Body of pancreas (tissue), 4 donors: Measurements from ENCODE around the gene CCSER1.

Experiments used
- POLR2A ChIP-seq, 3 donors: fragments of 450-650 bp; IDR thresholded peaks; one replicate each; pipeline ENCODE4 v1.6.1; 2016; ENCODE audit warnings: antibody characterized with exemption in 3 of 3, mild to moderate bottlenecking in 2 of 3
- TF ChIP-seq, protein P1 (sequence below), 7 experiments: fragments of 450-650 bp in 4 of 7; fragments of 200-600 bp in 3 of 7; sonication (generic) in 3 of 7; IDR thresholded peaks; one replicate each; pipeline ENCODE4 v1.5.1; 2016 to 2019; ENCODE audit warnings: antibody characterized with exemption in 7 of 7

DNA sequence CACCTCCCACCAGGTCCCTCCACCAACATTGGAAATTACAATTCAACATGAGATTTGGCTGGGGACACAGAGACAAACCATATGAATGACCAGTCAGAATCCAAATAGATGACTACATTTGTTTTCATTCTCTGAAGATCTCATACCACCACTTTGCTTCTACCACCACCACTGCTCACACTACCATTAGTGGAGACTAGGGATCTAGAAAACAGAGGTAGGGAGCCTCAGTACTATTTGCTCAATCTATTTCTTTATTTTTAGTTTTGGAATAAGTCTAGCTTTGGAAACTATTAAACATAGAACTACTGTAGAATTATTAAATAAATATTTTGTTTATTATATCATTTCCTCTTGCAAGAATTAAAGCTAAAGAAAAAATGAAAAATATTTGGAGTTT is 727.9 kb downstream of the CCSER1 start:
- TF ChIP-seq, protein P1, sequence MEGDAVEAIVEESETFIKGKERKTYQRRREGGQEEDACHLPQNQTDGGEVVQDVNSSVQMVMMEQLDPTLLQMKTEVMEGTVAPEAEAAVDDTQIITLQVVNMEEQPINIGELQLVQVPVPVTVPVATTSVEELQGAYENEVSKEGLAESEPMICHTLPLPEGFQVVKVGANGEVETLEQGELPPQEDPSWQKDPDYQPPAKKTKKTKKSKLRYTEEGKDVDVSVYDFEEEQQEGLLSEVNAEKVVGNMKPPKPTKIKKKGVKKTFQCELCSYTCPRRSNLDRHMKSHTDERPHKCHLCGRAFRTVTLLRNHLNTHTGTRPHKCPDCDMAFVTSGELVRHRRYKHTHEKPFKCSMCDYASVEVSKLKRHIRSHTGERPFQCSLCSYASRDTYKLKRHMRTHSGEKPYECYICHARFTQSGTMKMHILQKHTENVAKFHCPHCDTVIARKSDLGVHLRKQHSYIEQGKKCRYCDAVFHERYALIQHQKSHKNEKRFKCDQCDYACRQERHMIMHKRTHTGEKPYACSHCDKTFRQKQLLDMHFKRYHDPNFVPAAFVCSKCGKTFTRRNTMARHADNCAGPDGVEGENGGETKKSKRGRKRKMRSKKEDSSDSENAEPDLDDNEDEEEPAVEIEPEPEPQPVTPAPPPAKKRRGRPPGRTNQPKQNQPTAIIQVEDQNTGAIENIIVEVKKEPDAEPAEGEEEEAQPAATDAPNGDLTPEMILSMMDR (IDR thresholded peaks at IDR 0.05) = no peak
- no peak for TF ChIP-seq POLR2A (IDR thresholded peaks at IDR 0.05)
